Measurements from ENCODE around the gene GCAT.

GCAT gene

GRCh38 chr22:37807410-37808293 is at the start of gene GCAT:
Gene GCAT (plus strand): TSS chr22:37807934. CDS start chr22:37807968, 34 bp downstream.
- DNase-seq (ENCODE audit: low read depth, low spot score), result no peak

- DNase-seq (ENCODE audit: low read depth, low spot score), result no peak
These were observed 49.0 kb upstream of the GCAT start for GRCh38 chr22:37758694-37759093.

- DNase-seq (ENCODE audit: low read depth, low spot score), result no peak
These were observed 48.5 kb upstream of the GCAT start for GRCh38 chr22:37759281-37759680.

- no peak for DNase-seq (ENCODE audit: low read depth, low spot score)
These were observed 47.6 kb upstream of the GCAT start for GRCh38 chr22:37760152-37760551.

GRCh38 chr22:37762389-37762836 is 45.3 kb upstream of the GCAT start:
- DNase-seq (ENCODE audit: low read depth, low spot score), result no peak

- DNase-seq (ENCODE audit: low read depth, low spot score), result no peak
These were observed 44.7 kb upstream of the GCAT start for GRCh38 chr22:37763012-37763411.

GRCh38 chr22:37763652-37764051 is 44.1 kb upstream of the GCAT start:
- no peak for DNase-seq (ENCODE audit: low read depth, low spot score)

- DNase-seq (ENCODE audit: low read depth, low spot score), result no peak
These were observed 43.1 kb upstream of the GCAT start for GRCh38 chr22:37764622-37765021.

- DNase-seq (ENCODE audit: low read depth, low spot score), result no peak
These were observed 42.2 kb upstream of the GCAT start for GRCh38 chr22:37765498-37765897.

GRCh38 chr22:37765953-37766576 is 41.7 kb upstream of the GCAT start:
- no peak for DNase-seq (ENCODE audit: low read depth, low spot score)

- DNase-seq (ENCODE audit: low read depth, low spot score), result no peak
These were observed 39.5 kb upstream of the GCAT start for GRCh38 chr22:37768273-37768672.

- DNase-seq (ENCODE audit: low read depth, low spot score), result no peak
These were observed 38.7 kb upstream of the GCAT start for GRCh38 chr22:37769056-37769455.

GRCh38 chr22:37771081-37771480 is 36.7 kb upstream of the GCAT start:
- DNase-seq (ENCODE audit: low read depth, low spot score), result no peak

- DNase-seq (ENCODE audit: low read depth, low spot score), result no peak
These were observed 35.9 kb upstream of the GCAT start for GRCh38 chr22:37771702-37772427.

GRCh38 chr22:37774728-37775127 is 33.0 kb upstream of the GCAT start:
- no peak for DNase-seq (ENCODE audit: low read depth, low spot score)

GRCh38 chr22:37775785-37776638 is 31.7 kb upstream of the GCAT start:
- DNase-seq (ENCODE audit: low read depth, low spot score), result no peak

- DNase-seq (ENCODE audit: low read depth, low spot score), result no peak
These were observed 31.1 kb upstream of the GCAT start for GRCh38 chr22:37776639-37777005.

GRCh38 chr22:37777122-37777687 is 30.5 kb upstream of the GCAT start:
- no peak for DNase-seq (ENCODE audit: low read depth, low spot score)

- no peak for DNase-seq (ENCODE audit: low read depth, low spot score)
These were observed 29.2 kb upstream of the GCAT start for GRCh38 chr22:37778370-37779009.

GRCh38 chr22:37781434-37782059 is 26.2 kb upstream of the GCAT start:
- no peak for DNase-seq (ENCODE audit: low read depth, low spot score)

Measured in iPS DF 19.7 (cell line).